Natural killer cell (primary cell): Measurements from ENCODE around the gene WFDC6. TPM values are rescaled to one million over a fixed set of nuclear protein-coding genes. Genes with fewer than 3 reads are reported as not detected.
"Not testable (repeated sequence)": the region's sequence is repeated elsewhere in the genome, so short reads cannot be mapped to it uniquely, and the experiment has no call there.

ENCODE experiments used
- ATAC-seq, 3 donors: fragments of 150-1000 bp in 2 of 3; fragments of 200-7000 bp in 1 of 3; cut with Tn5 transposase; 1 replicate in 1 of 3; 2 replicates in 2 of 3; pipeline ENCODE4 v1.10.0; 2021; ENCODE audit warnings: mild to moderate bottlenecking in 2 of 3, moderate library complexity in 2 of 3
- DNase-seq, 2 donors: peaks; one replicate each; pipeline versions ENCODE4 v3.0.0 to v3.0.0-alpha.2; 2013 to 2021; ENCODE audit warnings: mixed read lengths in 1 of 2
- H3K27ac ChIP-seq: one replicate; pipeline ENCODE4 v1.5.1; 2013; ENCODE audit warnings: mild to moderate bottlenecking, low read length
- H3K27me3 ChIP-seq: one replicate; pipeline ENCODE4 v1.6.1; 2013; ENCODE audit warnings: low read length; ENCODE audit not compliant: control insufficient read depth, insufficient read depth
- H3K36me3 ChIP-seq: one replicate; pipeline ENCODE4 v1.6.1; 2013; ENCODE audit warnings: low read length; ENCODE audit not compliant: control insufficient read depth, insufficient read depth
- H3K4me1 ChIP-seq: one replicate; pipeline ENCODE4 v1.6.1; 2013; ENCODE audit warnings: low read length; ENCODE audit not compliant: control insufficient read depth, insufficient read depth
- H3K4me3 ChIP-seq: one replicate; pipeline ENCODE4 v1.5.1; 2013; ENCODE audit warnings: low read length
- H3K9me3 ChIP-seq: one replicate; pipeline ENCODE4 v1.6.1; 2013; ENCODE audit warnings: low read length; ENCODE audit not compliant: control insufficient read depth, insufficient read depth
- H3K27ac Mint-ChIP-seq, 2 donors: one replicate each; pipeline ENCODE4 v1.8.0; 2022; ENCODE audit warnings: mild to moderate bottlenecking in 2 of 2, mixed read lengths in 2 of 2, moderate library complexity in 1 of 2
- H3K27me3 Mint-ChIP-seq, 2 donors: one replicate each; pipeline ENCODE4 v1.8.0; 2022; ENCODE audit warnings: low read depth in 2 of 2, mixed read lengths in 2 of 2
- H3K36me3 Mint-ChIP-seq: one replicate; pipeline ENCODE4 v1.8.0; 2022; ENCODE audit warnings: mixed read lengths
- H3K4me1 Mint-ChIP-seq, 2 donors: one replicate each; pipeline ENCODE4 v1.8.0; 2022; ENCODE audit warnings: mixed read lengths in 2 of 2
- H3K4me3 Mint-ChIP-seq: one replicate; pipeline ENCODE4 v1.8.0; 2022; ENCODE audit warnings: mild to moderate bottlenecking, moderate library complexity, mixed read lengths
- H3K9me3 Mint-ChIP-seq, 2 donors: one replicate each; pipeline ENCODE4 v1.8.0; 2022; ENCODE audit warnings: mixed read lengths in 2 of 2
- CTCF ChIP-seq: fragments of 200-600 bp; IDR thresholded peaks from one replicate; pipeline ENCODE4 v1.8.0; 2022; ENCODE audit warnings: antibody characterized with exemption
- WGBS: methylation state at CpG from one replicate; pipeline ENCODE4 v1.1.7; 2013; ENCODE audit warnings: missing lambda C conversion rate; ENCODE audit not compliant: insufficient coverage; 5-methylcytosine and 5-hydroxymethylcytosine counted together
- intact Hi-C: fragments of 100-400 bp; cut with micrococcal nuclease; formaldehyde crosslinking; loops from one replicate; pipeline ENCODE4 v1.14.2; 2022
- total RNA-seq, 4 donors: library from RNA; stranded (reverse); fragments of 120-200 nt in 1 of 4; gene quantifications; one replicate each; pipeline versions ENCODE4 v1.2.3 to v1.2.4, GENCODE V29; 2013 to 2022

WFDC6 gene
- total RNA-seq, 3 donors from 2014 or later (not counting 1 experiment from before 2014, with no cell fraction given): not detected

- Mint-ChIP-seq H3K4me1 (no peaks in the 10 kb centered on the region), H3K27me3 (peaks cover 22 to 43% of the 10 kb centered on the region in 2 donors), H3K9me3 (no peaks in the 10 kb centered on the region), H3K27ac (no peak overlapping the region), H3K4me3 (no peak overlapping the region), H3K36me3 (no peaks in the 10 kb centered on the region)
- intact Hi-C loops: no loop called here
- peaks cover 2% of the 10 kb centered on the region for H3K27me3 ChIP-seq
- ATAC-seq: no peak
- no peak overlapping the region for H3K27ac ChIP-seq
- H3K4me1 ChIP-seq: no peaks in the 10 kb centered on the region
- H3K36me3 ChIP-seq: no peaks in the 10 kb centered on the region
- WGBS: 80% methylated on average over 1 of the region's 3 CpGs
- no peaks in the 10 kb centered on the region for H3K9me3 ChIP-seq
- TF ChIP-seq CTCF: no peak
- H3K4me3 ChIP-seq: no peak overlapping the region
- no peak for DNase-seq
Measured at GRCh38 chr20:45575931-45576330, 36.6 kb upstream of the WFDC6 start.

- DNase-seq, H3K9me3 Mint-ChIP-seq, H3K9me3 ChIP-seq, H3K4me1 ChIP-seq, H3K4me3 Mint-ChIP-seq, intact Hi-C loops, ATAC-seq, H3K36me3 ChIP-seq, H3K4me1 Mint-ChIP-seq, H3K27ac ChIP-seq, H3K27ac Mint-ChIP-seq, H3K36me3 Mint-ChIP-seq, H3K4me3 ChIP-seq, H3K27me3 ChIP-seq: not testable (repeated sequence)
- H3K27me3 Mint-ChIP-seq: peaks cover 18 to 26% of the 10 kb centered on the region in 2 donors
- 100% methylated on average over 1 of the region's 1 CpG for WGBS
Measured at GRCh38 chr20:45569650-45570049, 30.4 kb upstream of the WFDC6 start.

- Mint-ChIP-seq H3K4me3 (no peak overlapping the region), H3K9me3 (peaks cover 0 to 3% of the 10 kb centered on the region in 2 donors), H3K36me3 (no peaks in the 10 kb centered on the region), H3K27me3 (peaks cover 20 to 26% of the 10 kb centered on the region in 2 donors), H3K4me1 (no peaks in the 10 kb centered on the region), H3K27ac (no peak overlapping the region)
- no peaks in the 10 kb centered on the region for H3K36me3 ChIP-seq
- intact Hi-C loops: no loop called here
- H3K4me3 ChIP-seq: no peak overlapping the region
- no peaks in the 10 kb centered on the region for H3K4me1 ChIP-seq
- peaks cover 5% of the 10 kb centered on the region for H3K27me3 ChIP-seq
- H3K9me3 ChIP-seq: no peaks in the 10 kb centered on the region
- TF ChIP-seq CTCF: no peak
- 86% methylated on average over 1 of the region's 2 CpGs for WGBS
- no peak for ATAC-seq
- DNase-seq: no peak
- H3K27ac ChIP-seq: no peak overlapping the region
Measured at GRCh38 chr20:45564760-45565276, 25.5 kb upstream of the WFDC6 start.

GRCh38 chr20:45555198-45555597, 15.9 kb upstream of the WFDC6 start:
- Mint-ChIP-seq H3K27me3 (peaks cover 9 to 11% of the 10 kb centered on the region in 2 donors), H3K27ac (no peak overlapping the region), H3K9me3 (peaks cover 0 to 1% of the 10 kb centered on the region in 2 donors), H3K4me3 (no peak overlapping the region), H3K4me1 (no peaks in the 10 kb centered on the region), H3K36me3 (no peaks in the 10 kb centered on the region)
- Histone ChIP-seq H3K4me1 (no peaks in the 10 kb centered on the region), H3K27ac (no peak overlapping the region), H3K27me3 (no peaks in the 10 kb centered on the region), H3K36me3 (no peaks in the 10 kb centered on the region), H3K4me3 (no peak overlapping the region), H3K9me3 (no peaks in the 10 kb centered on the region)
- intact Hi-C loops: no loop called here
- DNase-seq (no peak), ATAC-seq (no peak)
- 76% methylated on average over 1 of the region's 1 CpG for WGBS
- no peak for TF ChIP-seq CTCF
